ENCODE results near the gene PSMB5. TPM values are rescaled to one million over a fixed set of nuclear protein-coding genes. Genes with fewer than 3 reads are reported as not detected.

PSMB5 gene
- polyA plus RNA-seq, 1 donor from 2014 or later, result 147 TPM

DNA sequence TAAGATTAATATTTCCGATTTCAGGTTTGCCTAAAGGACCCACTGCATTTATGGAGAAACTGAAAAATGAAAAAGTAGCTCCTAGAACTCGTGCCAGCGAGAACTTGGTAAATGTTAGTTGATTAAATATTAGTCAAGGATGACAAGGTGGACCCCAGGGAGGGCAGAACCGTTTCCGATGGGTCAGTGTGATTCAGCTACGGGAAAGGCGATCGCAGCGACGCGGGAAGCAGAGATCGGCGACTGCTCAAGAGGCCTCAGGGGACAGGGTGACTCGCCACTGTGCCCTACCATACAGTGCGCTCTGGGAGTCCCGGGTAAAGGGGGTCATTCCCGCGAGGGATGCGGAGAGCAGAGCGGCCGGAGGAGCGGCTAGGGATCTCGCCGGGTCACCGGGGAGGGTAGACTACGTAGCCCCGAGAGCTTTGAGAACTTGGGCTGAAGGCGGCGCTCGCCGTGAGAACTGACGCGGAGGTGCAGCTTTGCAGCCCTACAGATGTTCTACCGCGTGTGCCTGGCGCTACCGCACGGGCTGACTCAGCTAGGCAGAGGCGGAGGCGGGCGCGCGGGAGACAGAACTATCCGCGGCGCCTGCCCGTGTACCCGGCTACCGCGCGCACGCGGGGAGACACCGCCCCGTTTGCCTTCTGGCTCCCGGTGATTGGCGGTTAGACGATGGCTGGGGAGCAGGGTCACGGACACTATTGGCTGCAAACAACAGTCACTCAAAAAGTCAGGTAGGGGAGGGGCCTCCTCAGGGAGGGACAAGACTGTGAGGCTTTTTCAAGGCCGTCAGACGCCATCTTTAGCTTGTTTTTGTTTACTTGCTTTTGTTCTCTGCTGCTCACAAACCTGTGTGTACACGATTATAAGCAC, 27.9 kb downstream of the PSMB5 start:
- Histone ChIP-seq H3K27me3 (ENCODE audit: insufficient read depth, low read depth, low read length) (no peaks in the 10 kb centered on the region), H3K9me3 (ENCODE audit: low read length) (no peaks in the 10 kb centered on the region), H3K9ac (ENCODE audit: low read length) (peak overlapping the region; percentile 85), H2AFZ (ENCODE audit: low read depth, low read length) (peak overlapping the region; percentile 75), H3K4me3 (ENCODE audit: low read length) (peak overlapping the region; percentile 87), H3K79me2 (replicated peaks; ENCODE audit: insufficient read depth, low read length) (peaks cover 6% of the 10 kb centered on the region), H3K36me3 (ENCODE audit: insufficient read depth, low read length) (no peaks in the 10 kb centered on the region), H3K27ac (ENCODE audit: low read length) (peak overlapping the region; percentile 96), H3F3A (ENCODE audit: insufficient read depth, low read length, poor library complexity, severe bottlenecking) (peaks cover 4% of the 10 kb centered on the region), H3K9me2 (ENCODE audit: insufficient read depth, low read length) (no peaks in the 10 kb centered on the region), H3K4me2 (ENCODE audit: low read length) (peak overlapping the region; percentile 93), H4K20me1 (ENCODE audit: insufficient read depth) (no peaks in the 10 kb centered on the region)
- TF ChIP-seq RAD21 (conservative IDR thresholded peaks at IDR 0.05), result no peak
- peak; percentile 53 for TF ChIP-seq SMC3 (conservative IDR thresholded peaks at IDR 0.05; ENCODE audit: poor library complexity)
- peak; percentile 80 for TF ChIP-seq TAF1 (IDR thresholded peaks at IDR 0.05; ENCODE audit: low read depth)
- TF ChIP-seq EZH2 (IDR thresholded peaks at IDR 0.05; ENCODE audit: borderline replicate concordance, insufficient read depth, low read length, poor library complexity, severe bottlenecking), result no peak
- TF ChIP-seq POLR2AphosphoS5 (IDR thresholded peaks at IDR 0.05), result peak; percentile 92
- TF ChIP-seq, protein P1, sequence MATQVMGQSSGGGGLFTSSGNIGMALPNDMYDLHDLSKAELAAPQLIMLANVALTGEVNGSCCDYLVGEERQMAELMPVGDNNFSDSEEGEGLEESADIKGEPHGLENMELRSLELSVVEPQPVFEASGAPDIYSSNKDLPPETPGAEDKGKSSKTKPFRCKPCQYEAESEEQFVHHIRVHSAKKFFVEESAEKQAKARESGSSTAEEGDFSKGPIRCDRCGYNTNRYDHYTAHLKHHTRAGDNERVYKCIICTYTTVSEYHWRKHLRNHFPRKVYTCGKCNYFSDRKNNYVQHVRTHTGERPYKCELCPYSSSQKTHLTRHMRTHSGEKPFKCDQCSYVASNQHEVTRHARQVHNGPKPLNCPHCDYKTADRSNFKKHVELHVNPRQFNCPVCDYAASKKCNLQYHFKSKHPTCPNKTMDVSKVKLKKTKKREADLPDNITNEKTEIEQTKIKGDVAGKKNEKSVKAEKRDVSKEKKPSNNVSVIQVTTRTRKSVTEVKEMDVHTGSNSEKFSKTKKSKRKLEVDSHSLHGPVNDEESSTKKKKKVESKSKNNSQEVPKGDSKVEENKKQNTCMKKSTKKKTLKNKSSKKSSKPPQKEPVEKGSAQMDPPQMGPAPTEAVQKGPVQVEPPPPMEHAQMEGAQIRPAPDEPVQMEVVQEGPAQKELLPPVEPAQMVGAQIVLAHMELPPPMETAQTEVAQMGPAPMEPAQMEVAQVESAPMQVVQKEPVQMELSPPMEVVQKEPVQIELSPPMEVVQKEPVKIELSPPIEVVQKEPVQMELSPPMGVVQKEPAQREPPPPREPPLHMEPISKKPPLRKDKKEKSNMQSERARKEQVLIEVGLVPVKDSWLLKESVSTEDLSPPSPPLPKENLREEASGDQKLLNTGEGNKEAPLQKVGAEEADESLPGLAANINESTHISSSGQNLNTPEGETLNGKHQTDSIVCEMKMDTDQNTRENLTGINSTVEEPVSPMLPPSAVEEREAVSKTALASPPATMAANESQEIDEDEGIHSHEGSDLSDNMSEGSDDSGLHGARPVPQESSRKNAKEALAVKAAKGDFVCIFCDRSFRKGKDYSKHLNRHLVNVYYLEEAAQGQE (IDR thresholded peaks at IDR 0.05; ENCODE audit: borderline replicate concordance), result peak; percentile 91
- TF ChIP-seq, protein P2, sequence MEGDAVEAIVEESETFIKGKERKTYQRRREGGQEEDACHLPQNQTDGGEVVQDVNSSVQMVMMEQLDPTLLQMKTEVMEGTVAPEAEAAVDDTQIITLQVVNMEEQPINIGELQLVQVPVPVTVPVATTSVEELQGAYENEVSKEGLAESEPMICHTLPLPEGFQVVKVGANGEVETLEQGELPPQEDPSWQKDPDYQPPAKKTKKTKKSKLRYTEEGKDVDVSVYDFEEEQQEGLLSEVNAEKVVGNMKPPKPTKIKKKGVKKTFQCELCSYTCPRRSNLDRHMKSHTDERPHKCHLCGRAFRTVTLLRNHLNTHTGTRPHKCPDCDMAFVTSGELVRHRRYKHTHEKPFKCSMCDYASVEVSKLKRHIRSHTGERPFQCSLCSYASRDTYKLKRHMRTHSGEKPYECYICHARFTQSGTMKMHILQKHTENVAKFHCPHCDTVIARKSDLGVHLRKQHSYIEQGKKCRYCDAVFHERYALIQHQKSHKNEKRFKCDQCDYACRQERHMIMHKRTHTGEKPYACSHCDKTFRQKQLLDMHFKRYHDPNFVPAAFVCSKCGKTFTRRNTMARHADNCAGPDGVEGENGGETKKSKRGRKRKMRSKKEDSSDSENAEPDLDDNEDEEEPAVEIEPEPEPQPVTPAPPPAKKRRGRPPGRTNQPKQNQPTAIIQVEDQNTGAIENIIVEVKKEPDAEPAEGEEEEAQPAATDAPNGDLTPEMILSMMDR (IDR thresholded peaks at IDR 0.05; ENCODE audit: poor library complexity, severe bottlenecking), result peak; percentile 67
- TF ChIP-seq EP300 (conservative IDR thresholded peaks at IDR 0.05; ENCODE audit: poor library complexity, severe bottlenecking), result peak; percentile 72
- TF ChIP-seq MXI1 (conservative IDR thresholded peaks at IDR 0.05; ENCODE audit: poor library complexity, severe bottlenecking), result peak; percentile 87

DNA sequence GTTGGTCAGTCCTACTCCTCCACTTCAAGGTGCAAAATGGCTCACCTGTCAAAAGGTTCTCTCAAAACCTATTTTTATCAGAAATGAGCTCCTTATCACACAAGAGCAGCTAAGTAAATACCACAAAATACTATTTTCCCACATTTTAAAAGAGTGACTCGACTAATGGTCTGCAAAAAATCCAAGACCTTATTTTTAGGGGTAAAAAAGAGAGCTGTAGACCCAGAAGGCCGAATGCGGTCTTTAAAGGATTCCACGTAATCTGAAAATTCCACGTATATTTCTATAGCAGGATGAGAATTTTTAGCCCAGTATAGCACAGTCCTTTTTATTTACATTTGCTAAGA, 28.5 kb downstream of the PSMB5 start:
- Histone ChIP-seq H2AFZ (ENCODE audit: low read depth, low read length) (no peak overlapping the region), H3K27ac (ENCODE audit: low read length) (peak overlapping the region; percentile 96)

More for the DNA sequence above, 28.5 kb downstream of the PSMB5 start:
- Histone ChIP-seq H3K79me2 (replicated peaks; ENCODE audit: insufficient read depth, low read length) (peaks cover 6% of the 10 kb centered on the region), H3K9me2 (ENCODE audit: insufficient read depth, low read length) (no peaks in the 10 kb centered on the region), H3K4me3 (ENCODE audit: low read length) (peak overlapping the region; percentile 87), H3K9ac (ENCODE audit: low read length) (peak overlapping the region; percentile 85), H3K36me3 (ENCODE audit: insufficient read depth, low read length) (no peaks in the 10 kb centered on the region), H3K9me3 (ENCODE audit: low read length) (no peaks in the 10 kb centered on the region), H3F3A (ENCODE audit: insufficient read depth, low read length, poor library complexity, severe bottlenecking) (peaks cover 4% of the 10 kb centered on the region), H4K20me1 (ENCODE audit: insufficient read depth) (no peaks in the 10 kb centered on the region), H3K27me3 (ENCODE audit: insufficient read depth, low read depth, low read length) (no peaks in the 10 kb centered on the region), H3K4me2 (ENCODE audit: low read length) (peak overlapping the region; percentile 93)
- TF ChIP-seq SMC3 (conservative IDR thresholded peaks at IDR 0.05; ENCODE audit: poor library complexity) (no peak), RAD21 (conservative IDR thresholded peaks at IDR 0.05) (no peak), EZH2 (IDR thresholded peaks at IDR 0.05; ENCODE audit: borderline replicate concordance, insufficient read depth, low read length, poor library complexity, severe bottlenecking) (no peak), EP300 (conservative IDR thresholded peaks at IDR 0.05; ENCODE audit: poor library complexity, severe bottlenecking) (no peak), POLR2AphosphoS5 (IDR thresholded peaks at IDR 0.05) (no peak), MXI1 (conservative IDR thresholded peaks at IDR 0.05; ENCODE audit: poor library complexity, severe bottlenecking) (no peak), TAF1 (IDR thresholded peaks at IDR 0.05; ENCODE audit: low read depth) (no peak)
- TF ChIP-seq, protein P1 (IDR thresholded peaks at IDR 0.05; ENCODE audit: borderline replicate concordance), result no peak
- TF ChIP-seq, protein P2 (IDR thresholded peaks at IDR 0.05; ENCODE audit: poor library complexity, severe bottlenecking), result no peak
